ENCODE data around the gene AEN. TPM values are rescaled to one million over a fixed set of nuclear protein-coding genes. Genes with fewer than 3 reads are reported as not detected.
A peak's percentile ranks its signal among the peaks of the same experiment; 100 is the strongest.

Gene AEN
- total RNA-seq, 1 donor from 2014 or later: 18.4 TPM

DNA sequence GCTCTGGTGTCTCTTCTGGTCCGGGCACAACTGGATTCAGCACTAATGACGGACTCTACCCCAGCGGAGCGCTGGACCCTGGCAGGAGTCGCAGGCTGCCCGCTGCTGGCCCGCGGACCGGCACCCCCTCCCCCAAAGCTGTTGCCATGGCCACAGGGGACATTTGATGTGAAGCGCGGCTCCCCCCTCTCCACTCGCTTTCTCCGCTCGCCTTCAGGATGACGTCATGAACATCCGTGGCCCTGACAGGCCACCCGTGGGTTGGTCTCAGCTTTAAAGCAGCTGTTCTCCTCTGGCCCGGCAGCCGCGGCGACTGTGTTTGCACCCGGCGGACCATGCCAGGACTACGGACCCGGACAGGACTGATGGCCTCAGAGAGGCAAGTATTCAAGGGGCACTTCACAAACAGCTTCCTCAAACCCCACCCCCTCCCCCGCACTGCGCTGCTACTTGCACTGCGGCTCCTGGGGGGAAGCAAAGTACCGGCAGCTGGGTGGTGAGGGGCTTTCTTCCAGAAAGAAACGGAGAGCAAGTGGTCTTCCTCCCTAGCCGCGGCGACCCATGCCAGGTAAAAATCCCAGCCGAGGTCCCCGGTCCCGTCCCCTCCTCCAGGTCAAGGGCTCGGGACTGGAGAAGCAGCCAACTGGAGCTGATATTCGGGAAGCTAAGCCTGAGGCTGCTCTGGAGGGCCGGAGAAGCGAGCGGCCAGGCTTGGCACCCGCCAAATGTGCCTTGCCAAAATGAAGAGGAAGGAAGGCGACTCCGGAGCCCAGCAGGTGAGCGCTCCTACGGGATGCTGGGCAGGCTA, 16.6 kb upstream of the AEN start:
- no peak for TF ChIP-seq POLR2A (IDR thresholded peaks at IDR 0.05)
- TF ChIP-seq, protein P1, sequence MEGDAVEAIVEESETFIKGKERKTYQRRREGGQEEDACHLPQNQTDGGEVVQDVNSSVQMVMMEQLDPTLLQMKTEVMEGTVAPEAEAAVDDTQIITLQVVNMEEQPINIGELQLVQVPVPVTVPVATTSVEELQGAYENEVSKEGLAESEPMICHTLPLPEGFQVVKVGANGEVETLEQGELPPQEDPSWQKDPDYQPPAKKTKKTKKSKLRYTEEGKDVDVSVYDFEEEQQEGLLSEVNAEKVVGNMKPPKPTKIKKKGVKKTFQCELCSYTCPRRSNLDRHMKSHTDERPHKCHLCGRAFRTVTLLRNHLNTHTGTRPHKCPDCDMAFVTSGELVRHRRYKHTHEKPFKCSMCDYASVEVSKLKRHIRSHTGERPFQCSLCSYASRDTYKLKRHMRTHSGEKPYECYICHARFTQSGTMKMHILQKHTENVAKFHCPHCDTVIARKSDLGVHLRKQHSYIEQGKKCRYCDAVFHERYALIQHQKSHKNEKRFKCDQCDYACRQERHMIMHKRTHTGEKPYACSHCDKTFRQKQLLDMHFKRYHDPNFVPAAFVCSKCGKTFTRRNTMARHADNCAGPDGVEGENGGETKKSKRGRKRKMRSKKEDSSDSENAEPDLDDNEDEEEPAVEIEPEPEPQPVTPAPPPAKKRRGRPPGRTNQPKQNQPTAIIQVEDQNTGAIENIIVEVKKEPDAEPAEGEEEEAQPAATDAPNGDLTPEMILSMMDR (IDR thresholded peaks at IDR 0.05): no peak
- no peak for TF ChIP-seq POLR2AphosphoS5 (IDR thresholded peaks at IDR 0.05; ENCODE audit: insufficient read depth in 1 of 2, low read depth in 1 of 2)
- Histone ChIP-seq H3K27ac (no peak overlapping the region), H3K4me1 (peaks cover 5% of the 10 kb centered on the region), H3K27me3 (no peaks in the 10 kb centered on the region), H3K9me3 (no peaks in the 10 kb centered on the region), H3K4me3 (no peak overlapping the region), H3K36me3 (no peaks in the 10 kb centered on the region)
- intact Hi-C loops (cut with DNase I): loop anchor here (5.0 kb wide), 1 partner anchor 593 kb away; no protein-coding TSS in a partner anchor
- no peak for DNase-seq (ENCODE audit: extremely low spot score in 2 of 2)

DNA sequence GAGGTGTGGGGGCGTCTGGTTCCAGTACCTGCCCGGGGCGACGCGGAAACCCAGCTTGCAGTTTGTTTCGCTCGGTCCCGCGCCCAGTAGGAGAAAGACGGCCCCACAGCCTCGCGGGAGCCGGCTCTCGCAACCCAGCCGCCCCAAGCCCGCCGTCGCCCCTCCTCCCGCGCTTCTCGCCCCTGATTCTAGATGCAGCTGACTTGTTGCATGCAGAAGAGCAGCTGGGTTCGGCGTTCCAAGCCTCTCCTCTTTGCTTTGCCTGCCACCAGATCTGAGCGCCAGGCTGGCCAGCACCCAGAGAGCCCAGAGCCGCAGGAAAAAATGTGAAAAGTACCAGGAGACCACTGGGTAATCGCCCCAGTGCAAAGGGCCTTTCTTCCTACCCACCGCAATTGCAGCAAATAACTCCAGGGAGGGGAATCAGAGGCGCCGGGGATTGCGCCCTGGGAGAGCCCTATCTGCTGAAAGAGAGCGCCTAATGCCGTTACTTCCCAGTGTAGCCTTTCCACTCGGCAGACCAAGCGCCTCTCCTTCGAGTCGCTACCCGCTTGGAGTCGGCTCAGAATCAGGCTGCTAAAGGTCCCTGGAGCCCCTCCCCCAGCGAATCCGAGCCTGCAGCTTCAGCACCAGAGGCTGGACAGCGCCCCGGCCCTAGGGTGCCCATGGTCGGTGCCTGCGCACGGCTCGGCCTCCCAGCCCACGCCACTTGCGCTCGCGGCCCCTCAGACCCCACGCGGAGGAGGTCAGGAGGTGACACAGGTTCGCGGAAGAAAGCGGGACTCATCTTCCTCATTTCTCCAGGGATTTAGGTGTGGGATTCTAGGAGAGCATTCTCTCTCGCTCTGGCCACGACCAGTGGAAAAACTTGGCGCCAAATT, 15.7 kb upstream of the AEN start:
- H3K27ac ChIP-seq: no peak overlapping the region
- TF ChIP-seq POLR2AphosphoS5 (IDR thresholded peaks at IDR 0.05; ENCODE audit: insufficient read depth in 1 of 2, low read depth in 1 of 2): no peak
- no peak overlapping the region for H3K4me3 ChIP-seq
- DNase-seq (ENCODE audit: extremely low spot score in 2 of 2): peak in 1 of 2 donors; percentile 37
- peaks cover 5% of the 10 kb centered on the region for H3K4me1 ChIP-seq
- no peaks in the 10 kb centered on the region for H3K9me3 ChIP-seq
- no peaks in the 10 kb centered on the region for H3K27me3 ChIP-seq
- intact Hi-C loops (cut with DNase I): no loop called here
- H3K36me3 ChIP-seq: no peaks in the 10 kb centered on the region

- no peaks in the 10 kb centered on the region for H3K9me3 ChIP-seq
- DNase-seq (ENCODE audit: extremely low spot score in 2 of 2): peak in 1 of 2 donors; percentile 42
- intact Hi-C loops (cut with DNase I): no loop called here
- H3K4me3 ChIP-seq: no peak overlapping the region
- no peaks in the 10 kb centered on the region for H3K36me3 ChIP-seq
- H3K27me3 ChIP-seq: no peaks in the 10 kb centered on the region
- H3K4me1 ChIP-seq: peaks cover 5% of the 10 kb centered on the region
- TF ChIP-seq, protein P1 (IDR thresholded peaks at IDR 0.05): no peak
- TF ChIP-seq POLR2A (IDR thresholded peaks at IDR 0.05) (no peak), POLR2AphosphoS5 (IDR thresholded peaks at IDR 0.05; ENCODE audit: insufficient read depth in 1 of 2, low read depth in 1 of 2) (no peak)
- no peak overlapping the region for H3K27ac ChIP-seq
Observed at GRCh38 chr15:88606070-88606794, 14.9 kb upstream of the AEN start.

- no peak overlapping the region for H3K4me3 ChIP-seq
- no peaks in the 10 kb centered on the region for H3K36me3 ChIP-seq
- no peaks in the 10 kb centered on the region for H3K27me3 ChIP-seq
- H3K9me3 ChIP-seq: no peaks in the 10 kb centered on the region
- no peak overlapping the region for H3K27ac ChIP-seq
- TF ChIP-seq POLR2A (IDR thresholded peaks at IDR 0.05) (no peak), POLR2AphosphoS5 (IDR thresholded peaks at IDR 0.05; ENCODE audit: insufficient read depth in 1 of 2, low read depth in 1 of 2) (no peak)
- TF ChIP-seq, protein P1 (IDR thresholded peaks at IDR 0.05): no peak
- no peak for DNase-seq (ENCODE audit: extremely low spot score in 2 of 2)
- intact Hi-C loops (cut with DNase I): no loop called here
- peaks cover 5% of the 10 kb centered on the region for H3K4me1 ChIP-seq
Observed at GRCh38 chr15:88607951-88608350, 13.2 kb upstream of the AEN start.

GRCh38 chr15:88608607-88609181, 12.4 kb upstream of the AEN start:
- H3K27me3 ChIP-seq: no peaks in the 10 kb centered on the region

More at GRCh38 chr15:88608607-88609181, 12.4 kb upstream of the AEN start:
- no peak for DNase-seq (ENCODE audit: extremely low spot score in 2 of 2)
- Histone ChIP-seq H3K4me3 (no peak overlapping the region), H3K4me1 (peaks cover 5% of the 10 kb centered on the region), H3K27ac (no peak overlapping the region), H3K36me3 (no peaks in the 10 kb centered on the region), H3K9me3 (no peaks in the 10 kb centered on the region)
- TF ChIP-seq POLR2AphosphoS5 (IDR thresholded peaks at IDR 0.05; ENCODE audit: insufficient read depth in 1 of 2, low read depth in 1 of 2) (no peak), POLR2A (IDR thresholded peaks at IDR 0.05) (no peak)
- TF ChIP-seq, protein P1 (IDR thresholded peaks at IDR 0.05): no peak
- intact Hi-C loops (cut with DNase I): no loop called here
